Embryonic facial prominence (tissue), 1 donor: ENCODE data around the gene OMP.
"Not testable (repeated sequence)": the region's sequence is repeated elsewhere in the genome, so short reads cannot be mapped to it uniquely, and the experiment has no call there.

Experiments
- DNase-seq: peaks from one replicate; pipeline ENCODE4 v3.0.0-alpha.2; 2016; ENCODE audit errors: extremely low spot score

OMP gene

DNA sequence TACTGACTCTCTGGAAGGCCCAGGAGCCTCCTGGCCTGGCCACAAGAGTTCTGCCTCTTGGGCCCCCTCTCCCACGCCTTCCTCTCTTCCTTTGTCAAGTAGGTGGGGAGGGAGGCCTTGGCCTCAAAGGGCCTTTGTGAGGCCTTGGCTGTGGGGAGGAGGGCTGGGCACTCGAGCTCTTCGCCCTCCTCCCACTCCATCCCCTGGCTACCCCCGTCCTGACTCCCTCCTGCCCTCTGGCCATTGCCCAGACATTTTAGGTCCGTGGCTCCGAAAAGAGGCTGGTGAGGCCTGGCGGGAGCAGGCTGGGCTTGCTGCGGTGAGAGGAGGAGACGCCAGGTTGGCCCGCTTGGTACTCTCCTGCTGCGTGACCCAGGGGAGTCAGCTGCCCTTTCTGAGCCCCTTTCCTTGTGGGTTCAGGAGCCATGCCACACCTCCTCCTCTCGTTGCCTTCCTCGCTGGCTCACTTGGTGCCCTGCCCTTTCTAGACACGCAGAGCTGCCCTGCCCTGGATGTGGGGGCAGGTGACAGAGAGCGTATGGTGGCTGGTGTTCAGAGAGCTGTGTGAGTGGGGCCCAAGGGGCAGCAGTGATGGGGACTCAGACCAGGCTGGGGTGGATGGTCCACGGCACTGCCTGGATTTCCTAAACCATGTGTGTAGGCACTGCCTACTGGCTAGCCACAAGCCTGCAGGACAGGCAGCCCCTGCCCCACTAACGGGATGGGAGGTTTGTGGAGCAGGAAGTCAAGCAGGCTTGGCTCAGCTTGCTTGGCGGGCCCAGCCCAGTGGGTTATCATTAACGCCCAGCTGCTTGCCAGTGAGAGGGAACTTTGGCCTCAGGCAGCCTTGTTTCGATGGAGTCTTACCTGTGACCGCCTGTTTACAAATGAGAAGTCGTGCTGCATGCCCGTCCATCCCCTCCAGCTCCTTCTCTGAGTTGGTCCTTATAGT lies 15.8 kb upstream of the OMP start:
- DNase-seq, result no peak

GRCh38 chr11:77087723-77088225 lies 14.9 kb upstream of the OMP start:
- DNase-seq, result no peak

DNA sequence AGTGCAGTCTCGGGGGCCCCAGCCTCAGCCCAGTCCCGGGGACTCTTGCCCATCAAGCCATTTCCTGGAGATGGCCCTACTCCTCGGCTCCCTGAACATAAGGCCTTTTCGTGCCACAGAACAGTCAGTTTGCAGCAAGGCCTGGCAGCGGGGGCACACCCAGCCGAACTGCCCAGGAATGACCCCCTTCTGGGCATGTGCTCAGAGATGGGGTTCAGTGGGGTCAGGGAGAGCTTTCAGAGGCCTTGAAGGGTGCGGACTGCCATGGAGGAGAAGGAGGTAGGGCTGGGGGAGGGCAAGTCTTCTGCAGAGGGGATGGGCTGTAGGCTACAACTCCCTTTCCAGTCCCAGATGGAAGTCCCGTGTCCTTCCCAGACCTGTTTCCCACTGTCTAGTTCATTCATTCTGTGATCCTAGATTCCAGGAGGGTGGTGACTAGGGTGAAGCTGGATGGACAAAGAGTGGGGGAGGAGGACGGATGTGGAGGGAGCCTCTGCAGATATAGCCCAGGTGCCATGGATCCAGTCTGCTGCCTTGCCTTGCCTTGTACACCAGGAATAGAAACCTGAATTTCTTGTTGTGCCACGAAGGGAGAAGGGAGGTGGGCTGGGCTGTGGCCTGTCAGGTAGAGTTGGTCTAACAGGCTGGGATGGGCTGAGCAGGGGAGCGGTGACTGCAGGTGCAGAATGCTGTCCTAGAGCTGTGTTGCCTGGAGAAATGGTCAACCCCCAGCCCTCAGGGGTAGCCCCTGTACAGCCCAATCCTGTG lies 14.2 kb upstream of the OMP start:
- no peak for DNase-seq

GRCh38 chr11:77089004-77089545 lies 13.6 kb upstream of the OMP start:
- no peak for DNase-seq

- DNase-seq, result no peak
Observed at GRCh38 chr11:77090046-77090372, 12.6 kb upstream of the OMP start.

GRCh38 chr11:77090373-77091111 lies 12.1 kb upstream of the OMP start:
- no peak for DNase-seq

- no peak for DNase-seq
Observed at GRCh38 chr11:77091146-77091940, 11.3 kb upstream of the OMP start.

GRCh38 chr11:77092382-77092781 lies 10.3 kb upstream of the OMP start:
- DNase-seq, result no peak

DNA sequence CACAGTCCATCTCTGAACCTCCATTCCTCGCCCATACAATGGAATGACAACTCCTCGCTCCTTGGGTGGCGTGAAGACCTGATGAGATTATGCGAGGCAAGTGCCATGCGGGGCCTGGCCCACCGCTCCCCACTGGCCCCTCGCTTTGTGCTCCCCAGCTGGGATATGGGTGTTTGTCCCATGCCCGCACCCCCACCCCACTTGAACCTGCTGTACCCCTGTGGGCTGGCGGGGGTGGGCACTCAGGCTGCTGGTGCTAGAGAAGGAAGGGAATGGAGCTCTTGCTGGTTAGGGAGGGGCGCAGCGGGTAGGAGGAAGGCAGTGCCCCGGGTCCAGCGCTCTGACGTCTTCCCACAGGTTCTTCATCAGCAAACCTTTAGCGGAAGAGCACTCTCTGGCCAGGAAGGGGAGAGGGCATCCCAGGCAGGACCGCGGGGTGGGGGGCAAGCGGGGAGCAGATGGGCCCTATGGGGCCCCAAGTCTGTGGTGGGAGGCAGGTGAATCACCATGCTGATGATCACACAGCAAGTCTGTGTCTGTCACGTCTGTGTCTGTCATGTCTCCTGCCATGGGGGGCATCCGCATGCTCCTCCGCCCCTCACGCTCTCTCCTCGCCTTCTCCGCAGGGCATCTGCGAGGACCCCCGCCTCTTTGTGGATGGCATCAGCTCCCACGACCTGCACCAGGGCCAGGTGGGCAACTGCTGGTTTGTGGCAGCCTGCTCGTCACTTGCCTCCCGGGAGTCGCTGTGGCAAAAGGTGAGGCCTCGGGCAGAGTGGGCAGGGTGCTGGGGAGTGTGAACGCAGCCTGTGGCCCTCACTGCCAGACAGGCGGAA lies 9.4 kb upstream of the OMP start:
- no peak for DNase-seq

DNA sequence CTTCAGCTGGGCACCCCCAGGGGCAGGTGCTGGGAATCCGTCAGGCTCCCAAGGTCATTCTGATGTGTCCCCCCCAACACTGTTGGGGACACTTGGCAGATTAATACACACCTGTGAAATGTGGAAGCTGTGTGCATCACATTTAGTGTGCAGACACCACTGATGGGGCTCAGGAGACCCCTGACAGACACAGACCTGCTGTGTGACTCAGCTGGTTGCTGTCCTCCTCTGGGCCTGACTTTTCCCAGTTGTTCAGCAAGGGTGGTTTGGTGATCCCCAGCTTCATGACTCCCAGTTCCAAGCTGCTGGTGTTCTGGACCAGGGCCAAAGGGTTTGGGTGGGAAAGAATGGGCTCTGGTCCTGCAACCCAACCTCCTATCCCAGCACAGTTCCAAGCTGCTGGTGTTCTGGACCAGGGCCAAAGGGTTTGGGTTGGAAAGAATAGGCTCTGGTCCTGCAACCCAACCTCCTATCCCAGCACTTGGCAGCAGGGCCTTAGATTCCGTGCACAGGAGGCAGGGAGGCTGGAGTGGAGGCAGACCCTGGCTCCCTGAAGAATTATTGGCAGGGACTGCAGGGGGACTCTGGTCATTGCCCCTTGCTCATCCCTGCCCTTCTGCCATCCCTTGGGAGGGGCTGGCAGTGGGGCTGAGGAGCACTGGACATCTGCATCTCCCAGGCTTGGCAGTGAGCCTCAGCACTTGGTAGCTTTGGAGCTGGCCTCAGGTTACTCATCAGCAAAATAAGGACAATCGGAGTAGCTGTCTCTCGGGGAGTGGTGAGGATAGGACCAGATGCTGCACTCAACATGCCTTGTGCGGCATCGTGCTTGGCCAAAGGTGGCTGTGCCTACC lies 8.4 kb upstream of the OMP start:
- no peak for DNase-seq

DNA sequence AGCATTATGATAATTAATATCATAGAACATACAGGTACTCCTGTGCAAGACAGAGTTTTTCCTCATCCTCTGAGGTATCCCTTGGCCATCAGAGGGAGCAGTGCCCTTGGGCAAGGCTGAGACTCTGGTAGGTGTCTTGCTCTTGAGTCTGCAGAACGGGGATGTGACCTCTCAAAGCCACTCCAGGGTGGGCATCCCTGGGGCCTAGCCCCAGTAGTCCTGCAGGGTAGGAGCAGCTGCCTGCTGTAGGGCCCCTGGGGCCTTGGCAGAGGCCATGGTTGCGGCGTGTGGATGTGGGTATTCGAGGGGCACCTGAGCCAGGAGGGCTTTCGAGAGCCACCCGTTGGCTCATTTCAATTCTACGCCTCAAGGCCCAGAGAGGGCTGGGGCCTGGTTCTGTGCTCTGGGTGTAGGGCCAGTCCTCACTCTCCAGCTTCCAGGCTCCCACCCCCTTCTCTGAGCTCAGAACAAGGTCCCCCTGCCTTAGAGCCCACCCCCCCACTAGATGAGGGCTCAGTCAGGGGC lies 7.7 kb upstream of the OMP start:
- no peak for DNase-seq

- no peak for DNase-seq
Observed at GRCh38 chr11:77095551-77096490, 6.8 kb upstream of the OMP start.

- DNase-seq, result no peak
Observed at GRCh38 chr11:77096591-77097019, 6.0 kb upstream of the OMP start.

DNA sequence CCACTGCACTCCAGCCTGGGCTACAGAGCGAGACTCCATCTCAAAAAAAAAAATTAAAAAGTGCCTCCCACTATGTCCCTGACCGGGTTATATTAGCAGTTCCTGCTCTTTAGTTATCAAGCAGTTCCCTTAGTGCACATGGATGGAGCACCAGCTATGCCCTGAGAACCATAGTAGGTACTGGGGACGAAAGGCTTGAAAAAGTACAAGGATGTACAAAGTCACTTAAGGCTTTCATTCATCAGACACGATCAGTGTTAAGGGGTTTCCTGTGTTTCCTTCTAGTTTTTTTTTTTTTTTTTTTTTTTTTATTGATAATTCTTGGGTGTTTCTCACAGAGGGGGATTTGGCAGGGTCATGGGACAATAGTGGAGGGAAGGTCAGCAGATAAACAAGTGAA lies 5.5 kb upstream of the OMP start:
- not testable (repeated sequence) for DNase-seq

GRCh38 chr11:77100166-77101042 lies 2.2 kb upstream of the OMP start:
- DNase-seq, result no peak

DNA sequence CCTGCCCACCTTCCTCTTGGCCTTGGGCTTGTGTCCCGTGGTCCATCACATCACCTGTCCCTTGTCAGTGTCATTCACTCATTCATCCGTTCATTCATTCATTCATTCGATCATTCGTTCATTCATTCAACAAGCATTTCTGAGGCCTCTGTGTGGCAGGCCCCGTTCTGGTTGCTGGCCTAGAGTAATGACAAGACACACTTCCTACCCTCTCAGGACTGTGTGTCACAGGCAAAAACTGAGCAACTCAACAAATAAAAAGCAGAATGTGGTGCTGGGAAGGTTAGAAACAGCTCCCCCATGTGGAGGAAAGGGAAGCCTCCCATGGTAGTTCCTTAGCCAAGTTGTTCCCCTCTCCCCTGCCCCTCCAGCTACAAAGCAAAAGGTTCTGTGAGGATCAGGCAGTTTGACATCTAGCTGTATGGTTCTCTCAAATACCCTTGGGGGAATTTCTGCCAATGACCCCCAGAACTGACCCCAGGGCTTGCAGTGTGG lies 1.6 kb upstream of the OMP start:
- DNase-seq, result no peak

DNA sequence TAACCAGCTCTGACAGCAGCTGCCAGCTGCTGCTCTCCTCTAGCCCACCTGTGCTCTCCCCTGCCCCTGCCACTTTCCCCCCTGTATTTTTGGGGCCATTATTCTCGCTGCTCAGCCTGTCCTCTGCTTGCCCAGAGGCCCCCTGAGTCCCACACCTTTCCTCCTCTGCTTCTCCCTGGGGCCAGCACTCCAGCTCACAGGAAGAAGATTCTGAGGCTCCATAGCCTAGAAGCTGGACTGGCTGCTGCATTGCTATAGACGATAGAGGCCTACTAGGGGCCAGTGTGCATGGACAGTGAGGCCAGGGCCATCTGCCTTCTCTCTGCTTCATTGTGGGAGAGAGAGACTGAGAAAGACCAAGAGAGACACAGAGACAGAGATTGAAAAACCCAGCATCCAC lies 679 bp downstream of the OMP start:
- DNase-seq, result no peak
